Thymus (tissue), 11 donors: ENCODE measurements around the gene TBX21. TPM values are rescaled to one million over a fixed set of nuclear protein-coding genes. Genes with fewer than 3 reads are reported as not detected.
"Not testable (repeated sequence)": the region's sequence is repeated elsewhere in the genome, so short reads cannot be mapped to it uniquely, and the experiment has no call there.

Experiments used
- DNase-seq, 9 donors: peaks; one replicate each; pipeline ENCODE4 v3.0.0-alpha.2; 2013; ENCODE audit warnings: low spot score in 9 of 9, low read depth in 6 of 9, missing footprints in 1 of 9
- H3K27ac ChIP-seq, 2 donors: one replicate each; pipeline ENCODE4 v1.5.1; 2013; ENCODE audit warnings: control low read depth in 1 of 2, low read depth in 1 of 2, low read length in 1 of 2, mild to moderate bottlenecking in 1 of 2, moderate library complexity in 1 of 2
- H3K27me3 ChIP-seq, 2 donors: one replicate each; pipeline ENCODE4 v1.5.1; 2013; ENCODE audit warnings: low read length in 1 of 2; ENCODE audit not compliant: control insufficient read depth in 2 of 2, insufficient read depth in 1 of 2
- H3K36me3 ChIP-seq, 2 donors: one replicate each; pipeline ENCODE4 v1.5.1; 2013; ENCODE audit warnings: low read length in 1 of 2, mild to moderate bottlenecking in 1 of 2, moderate library complexity in 1 of 2; ENCODE audit not compliant: control insufficient read depth in 2 of 2, insufficient read depth in 2 of 2
- H3K4me1 ChIP-seq, 2 donors: one replicate each; pipeline ENCODE4 v1.5.1; 2013; ENCODE audit warnings: low read length in 2 of 2; ENCODE audit not compliant: control insufficient read depth in 2 of 2, insufficient read depth in 2 of 2
- H3K4me3 ChIP-seq, 2 donors: one replicate each; pipeline ENCODE4 v1.5.1; 2013; ENCODE audit warnings: low read length in 2 of 2, control low read depth in 1 of 2, mild to moderate bottlenecking in 1 of 2
- H3K9me3 ChIP-seq, 2 donors: one replicate each; pipeline ENCODE4 v1.5.1; 2013; ENCODE audit warnings: low read length in 1 of 2, mild to moderate bottlenecking in 1 of 2; ENCODE audit not compliant: control insufficient read depth in 2 of 2, insufficient read depth in 1 of 2
- WGBS: extraction: QIAGEN DNeasy Blood & Tissue Kit; methylation state at CpG from one replicate; pipeline ENCODE4 v1.1.7; 2013; 5-methylcytosine and 5-hydroxymethylcytosine counted together
- polyA plus RNA-seq: library from polyadenylated mRNA; stranded (reverse); fragments of 200-250 nt; gene quantifications from one replicate; pipeline ENCODE4 v1.2.3, GENCODE V29; 2013
- total RNA-seq: library from RNA; stranded (reverse); fragments of 120-200 nt; gene quantifications from one replicate; pipeline ENCODE4 v1.2.4, GENCODE V29; 2013
- donor health status: healthy.

Gene TBX21
- total and polyA plus RNA-seq, 2 donors, result 1.6 TPM

- Histone ChIP-seq H3K27me3 (peaks cover 24 to 59% of the 10 kb centered on the region in 2 donors), H3K4me1 (peaks cover 13 to 22% of the 10 kb centered on the region in 2 donors), H3K27ac (no peak overlapping the region), H3K9me3 (no peaks in the 10 kb centered on the region), H3K4me3 (peak overlapping the region; percentile 20 to 46), H3K36me3 (no peaks in the 10 kb centered on the region)
- no peak for DNase-seq
- WGBS, result 7% methylated on average over 60 of the region's 60 CpGs
These were observed 806 bp downstream of the TBX21 start for GRCh38 chr17:47733674-47734410.

GRCh38 chr17:47735139-47735464 lies 2.1 kb downstream of the TBX21 start:
- Histone ChIP-seq H3K27me3 (peaks cover 24 to 56% of the 10 kb centered on the region in 2 donors), H3K4me3 (no peak overlapping the region), H3K27ac (no peak overlapping the region), H3K9me3 (no peaks in the 10 kb centered on the region), H3K4me1 (peaks cover 13 to 22% of the 10 kb centered on the region in 2 donors), H3K36me3 (no peaks in the 10 kb centered on the region)
- no peak for DNase-seq
- WGBS, result 96% methylated on average over 3 of the region's 3 CpGs

GRCh38 chr17:47735536-47736011 lies 2.5 kb downstream of the TBX21 start:
- WGBS, result 94% methylated on average over 3 of the region's 3 CpGs
- Histone ChIP-seq H3K27me3 (peaks cover 24 to 55% of the 10 kb centered on the region in 2 donors), H3K36me3 (no peaks in the 10 kb centered on the region), H3K4me3 (no peak overlapping the region), H3K9me3 (no peaks in the 10 kb centered on the region), H3K27ac (no peak overlapping the region), H3K4me1 (peaks cover 13 to 22% of the 10 kb centered on the region in 2 donors)
- no peak for DNase-seq

- Histone ChIP-seq H3K9me3 (no peaks in the 10 kb centered on the region), H3K36me3 (no peaks in the 10 kb centered on the region), H3K27me3 (peaks cover 24 to 45% of the 10 kb centered on the region in 2 donors), H3K4me1 (peaks cover 13 to 20% of the 10 kb centered on the region in 2 donors), H3K27ac (no peak overlapping the region), H3K4me3 (no peak overlapping the region)
- DNase-seq, result no peak
- WGBS, result 89% methylated on average over 17 of the region's 17 CpGs
These were observed 3.8 kb downstream of the TBX21 start for GRCh38 chr17:47736501-47737495.

DNA sequence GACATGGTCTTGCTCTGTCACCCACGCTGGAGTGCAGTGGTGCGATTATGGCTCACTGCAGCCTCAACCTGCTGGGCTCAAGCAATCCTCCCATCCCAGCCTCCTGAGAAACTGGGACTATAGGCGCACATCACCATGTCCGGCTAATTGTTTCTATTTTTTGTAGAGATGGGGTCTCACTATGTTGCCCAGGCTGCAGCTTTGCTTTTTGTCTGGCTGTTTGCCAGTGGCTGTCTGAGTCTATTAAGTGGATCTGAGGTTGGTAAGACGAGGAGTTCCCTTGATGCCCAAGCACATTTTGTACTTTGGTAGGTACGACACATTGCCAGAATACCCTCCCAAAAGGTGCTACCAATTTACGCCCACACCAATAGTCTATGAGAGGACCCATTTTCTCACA lies 5.1 kb downstream of the TBX21 start:
- WGBS, result 98% methylated on average over 7 of the region's 7 CpGs
- Histone ChIP-seq H3K27ac (no peak overlapping the region), H3K36me3 (no peaks in the 10 kb centered on the region), H3K4me1 (peaks cover 6 to 9% of the 10 kb centered on the region in 2 donors), H3K27me3 (peaks cover 14 to 41% of the 10 kb centered on the region in 2 donors), H3K4me3 (no peak overlapping the region), H3K9me3 (no peaks in the 10 kb centered on the region)
- DNase-seq, result no peak

DNA sequence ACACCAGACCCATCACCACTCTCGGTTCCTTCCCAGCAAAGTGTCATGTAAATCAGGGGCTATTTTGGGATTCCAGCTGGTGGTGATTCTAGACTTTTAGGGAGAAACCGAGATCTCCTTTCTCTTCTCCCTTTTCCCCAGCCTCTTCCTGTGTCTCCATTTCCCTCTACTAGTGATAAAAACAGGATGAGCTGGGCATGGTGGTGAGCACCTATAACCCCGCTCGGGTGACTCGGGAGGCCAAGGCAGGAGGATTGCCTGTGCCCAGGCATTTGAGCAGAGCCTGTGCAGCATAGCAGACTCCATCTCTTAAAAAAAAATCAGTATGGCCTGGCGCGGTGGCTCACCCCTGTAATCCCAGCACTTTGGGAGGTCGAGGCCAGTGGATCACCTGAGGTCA lies 6.1 kb downstream of the TBX21 start:
- Histone ChIP-seq H3K27me3 (peaks cover 5 to 38% of the 10 kb centered on the region in 2 donors), H3K4me3 (no peak overlapping the region), H3K4me1 (peaks cover 0 to 2% of the 10 kb centered on the region in 2 donors), H3K9me3 (no peaks in the 10 kb centered on the region), H3K36me3 (no peaks in the 10 kb centered on the region), H3K27ac (no peak overlapping the region)
- 95% methylated on average over 8 of the region's 8 CpGs for WGBS
- DNase-seq, result no peak

DNA sequence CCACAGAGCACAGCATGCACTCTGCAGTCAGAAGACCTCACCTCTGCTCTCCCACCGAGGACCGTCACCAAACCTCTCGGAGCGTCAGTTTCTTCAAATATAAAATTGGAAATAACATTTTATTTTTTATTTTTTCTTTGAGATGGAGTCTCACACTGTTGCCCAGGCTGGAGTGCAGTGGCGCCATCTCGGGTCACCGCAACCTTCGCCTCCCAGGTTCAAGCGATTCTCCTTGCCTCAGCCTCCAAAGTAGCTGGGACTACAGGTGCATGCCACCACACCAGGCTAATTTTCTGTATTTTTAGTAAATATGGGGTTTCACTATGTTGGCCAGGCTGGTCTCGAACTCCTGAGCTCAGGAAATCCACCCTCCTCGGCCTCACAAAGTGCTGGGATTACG lies 6.9 kb downstream of the TBX21 start:
- 88% methylated on average over 12 of the region's 12 CpGs for WGBS
- H3K27ac ChIP-seq, H3K36me3 ChIP-seq, H3K4me3 ChIP-seq, H3K4me1 ChIP-seq, DNase-seq, H3K9me3 ChIP-seq: not testable (repeated sequence)
- peaks cover 5 to 38% of the 10 kb centered on the region in 2 donors for H3K27me3 ChIP-seq

GRCh38 chr17:47741109-47741792 lies 8.2 kb downstream of the TBX21 start:
- Histone ChIP-seq H3K36me3 (no peaks in the 10 kb centered on the region), H3K27ac (no peak overlapping the region), H3K27me3 (peaks cover 3 to 35% of the 10 kb centered on the region in 2 donors), H3K9me3 (no peaks in the 10 kb centered on the region), H3K4me1 (peaks cover 0 to 4% of the 10 kb centered on the region in 2 donors), H3K4me3 (no peak overlapping the region)
- no peak for DNase-seq
- 84% methylated on average over 11 of the region's 11 CpGs for WGBS
